HepG2 (cell line): ENCODE measurements around the gene TESK1. TPM values are rescaled to one million over a fixed set of nuclear protein-coding genes. Genes with fewer than 3 reads are reported as not detected.
A peak's percentile ranks its signal among the peaks of the same experiment; 100 is the strongest.

Experiments
- ATAC-seq: fragments of 200-7000 bp; cut with Tn5 transposase; 3 replicates; pipeline ENCODE4 v1.9.1; 2020; ENCODE audit warnings: mild to moderate bottlenecking, moderate library complexity
- BruUV-seq: library from RNA; stranded (reverse); fragments of 400-500 nt; replicated peaks from 2 replicates; lab custom pipeline; 2021; lab: Mats Ljungman, UMichigan
- CTCF ChIA-PET: fragments of 300-600 bp; formaldehyde crosslinking; extraction: SDS; loops from one replicate; lab custom pipeline; 2021; ENCODE audit warnings: low total read pairs, inconsistent platforms, low intra/inter-chr PET ratio; lab: Yijun Ruan, JAX
- POLR2A ChIA-PET: fragments of 350-600 bp; sonication (Branson Sonifier 250); formaldehyde crosslinking; loops from one replicate; lab custom pipeline; 2020; ENCODE audit warnings: antibody characterized with exemption, inconsistent platforms; lab: Yijun Ruan, JAX
- DNase-seq: peaks from one replicate; pipeline ENCODE4 v3.0.0-alpha.2; 2015; ENCODE audit warnings: low spot score
- FAIRE-seq: peaks from 3 replicates; lab custom pipeline; 2011; peaks lifted over from hg19 to GRCh38; lab: Jason Lieb, UNC
- H2AFZ ChIP-seq: one replicate; pipeline ENCODE4 v1.6.1; 2011; ENCODE audit warnings: low read length, inconsistent platforms
- H3K27ac ChIP-seq: fragments of 300-600 bp; 3 replicates; pipeline ENCODE4 v1.8.0; 2011; ENCODE audit warnings: mixed run types, mild to moderate bottlenecking, mixed read lengths, low read length, inconsistent platforms; ENCODE audit not compliant: insufficient read depth; ENCODE audit errors: extremely low read length
- H3K27me3 ChIP-seq, 2 experiments: fragments of 200-600 bp in 1 of 2; 2 replicates in 1 of 2; 3 replicates in 1 of 2; pipeline versions ENCODE4 v1.6.0 to v1.8.0; 2011; ENCODE audit warnings: low read length in 2 of 2, mild to moderate bottlenecking in 2 of 2, moderate library complexity in 2 of 2, inconsistent platforms in 1 of 2; ENCODE audit not compliant: insufficient read depth in 2 of 2, control insufficient read depth in 1 of 2
- H3K36me3 ChIP-seq, 2 experiments: fragments of 200-600 bp in 1 of 2; replicated peaks in 1 of 2; 2 replicates in 1 of 2; 3 replicates in 1 of 2; pipeline versions ENCODE4 v1.5.1 to v1.8.0; 2011; ENCODE audit warnings: low read length in 2 of 2, inconsistent platforms in 1 of 2; ENCODE audit not compliant: insufficient read depth in 2 of 2, control insufficient read depth in 1 of 2
- H3K4me1 ChIP-seq: 2 replicates; pipeline ENCODE4 v1.5.1; 2012; ENCODE audit warnings: low read length, inconsistent platforms; ENCODE audit not compliant: insufficient read depth
- H3K4me2 ChIP-seq: 2 replicates; pipeline ENCODE4 v1.6.0; 2011; ENCODE audit warnings: low read depth, low read length, inconsistent platforms
- H3K4me3 ChIP-seq, 3 experiments: fragments of 200-600 bp in 1 of 3; sonication (generic), shearing (Covaris generic) in 1 of 3; replicated peaks in 1 of 3; 2 replicates each; pipeline ENCODE4 v1.5.1; 2011 to 2016; ENCODE audit warnings: low read length in 3 of 3, inconsistent platforms in 2 of 3, low read depth in 2 of 3, mild to moderate bottlenecking in 2 of 3, control low read depth in 1 of 3, mixed read lengths in 1 of 3; ENCODE audit not compliant: insufficient read depth in 1 of 3
- H3K79me2 ChIP-seq: one replicate; pipeline ENCODE4 v1.6.1; 2011; ENCODE audit warnings: low read length, inconsistent platforms; ENCODE audit not compliant: insufficient read depth
- H3K9ac ChIP-seq: 2 replicates; pipeline ENCODE4 v1.6.0; 2011; ENCODE audit warnings: mild to moderate bottlenecking, low read depth, low read length, inconsistent platforms; ENCODE audit not compliant: insufficient read depth
- H3K9me3 ChIP-seq: 2 replicates; pipeline ENCODE4 v1.5.1; 2012; ENCODE audit warnings: mild to moderate bottlenecking, low read length
- H4K20me1 ChIP-seq: 2 replicates; pipeline ENCODE4 v1.6.0; 2011; ENCODE audit warnings: inconsistent platforms, mild to moderate bottlenecking, low read length, moderate library complexity; ENCODE audit not compliant: insufficient read depth
- HIVEP1 ChIP-seq: sonication (generic); formaldehyde crosslinking; IDR thresholded peaks from 2 replicates; pipeline ENCODE4 v1.4.0; 2020; ENCODE audit warnings: mild to moderate bottlenecking, missing genetic modification reagents
- PREB ChIP-seq: sonication (generic); formaldehyde crosslinking; IDR thresholded peaks from 2 replicates; pipeline ENCODE4 v1.4.0; 2020; ENCODE audit warnings: missing genetic modification reagents
- SAP130 ChIP-seq: IDR thresholded peaks from 2 replicates; pipeline ENCODE4 v1.6.1; 2016; ENCODE audit warnings: low read depth
- ZFY ChIP-seq: sonication (generic); formaldehyde crosslinking; IDR thresholded peaks from 2 replicates; pipeline ENCODE4 v1.4.0; 2020; ENCODE audit warnings: missing genetic modification reagents
- WGBS: methylation state at CpG from one replicate; pipeline ENCODE4 v1.1.6; 2017; ENCODE audit warnings: low lambda C conversion rate; 5-methylcytosine and 5-hydroxymethylcytosine counted together
- in situ Hi-C: cut with HindIII; loops from 2 replicates; pipeline ENCODE4 v1.10.0; 2017; ENCODE audit warnings: low pct_unique_long_range_greater_than_20kb; ENCODE audit not compliant: extremely low pct_ligation_motif_present
- intact Hi-C: fragments of 100-400 bp; cut with micrococcal nuclease; formaldehyde crosslinking; loops from one replicate; pipeline ENCODE4 v1.10.0; 2022; ENCODE audit not compliant: unreplicated experiment
- polyA plus RNA-seq, 8 experiments: library from polyadenylated mRNA; depleted of rRNA in 3 of 8; stranded (reverse) in 7 of 8; unstranded in 1 of 8; fragments of >200 nt; fragmentation: Illumina TruSeq in 4 of 8; extraction: Trizol in 4 of 8; gene quantifications; 2 replicates each; pipeline versions ENCODE4 v1.2.1 to v1.2.3, GENCODE V29; 2011 to 2016; ENCODE audit warnings: low read depth in 4 of 8, missing spikeins in 1 of 8, mixed read lengths in 1 of 8; ENCODE audit not compliant: insufficient read depth in 1 of 8
- total RNA-seq, 5 experiments: library from RNA; depleted of rRNA; stranded (reverse); fragments of >200 nt; fragmentation: Illumina TruSeq; extraction: Trizol; gene quantifications; 2 replicates each; pipeline ENCODE4 v1.2.3, GENCODE V29; 2016; ENCODE audit warnings: low read depth in 1 of 5
- TF ChIP-seq, protein P1 (sequence below), 2 experiments: fragments of 450-650 bp in 1 of 2; sonication (generic) in 1 of 2; formaldehyde crosslinking in 1 of 2; IDR thresholded peaks; 2 replicates each; pipeline versions ENCODE4 v1.6.1 to v1.8.0; 2016 to 2022; ENCODE audit warnings: antibody characterized with exemption in 1 of 2, mild to moderate bottlenecking in 1 of 2, missing genetic modification reagents in 1 of 2
- TF ChIP-seq, protein P2 (sequence below): sonication (generic); formaldehyde crosslinking; IDR thresholded peaks from 2 replicates; pipeline ENCODE4 v1.4.0; 2020; ENCODE audit warnings: mild to moderate bottlenecking, missing genetic modification reagents

TESK1 gene
- total and polyA plus RNA-seq, 2 of the 13 experiments (the other 11 are each of a cell fraction or from before 2014, with no cell fraction given): 7.3 to 13.6 TPM

DNA sequence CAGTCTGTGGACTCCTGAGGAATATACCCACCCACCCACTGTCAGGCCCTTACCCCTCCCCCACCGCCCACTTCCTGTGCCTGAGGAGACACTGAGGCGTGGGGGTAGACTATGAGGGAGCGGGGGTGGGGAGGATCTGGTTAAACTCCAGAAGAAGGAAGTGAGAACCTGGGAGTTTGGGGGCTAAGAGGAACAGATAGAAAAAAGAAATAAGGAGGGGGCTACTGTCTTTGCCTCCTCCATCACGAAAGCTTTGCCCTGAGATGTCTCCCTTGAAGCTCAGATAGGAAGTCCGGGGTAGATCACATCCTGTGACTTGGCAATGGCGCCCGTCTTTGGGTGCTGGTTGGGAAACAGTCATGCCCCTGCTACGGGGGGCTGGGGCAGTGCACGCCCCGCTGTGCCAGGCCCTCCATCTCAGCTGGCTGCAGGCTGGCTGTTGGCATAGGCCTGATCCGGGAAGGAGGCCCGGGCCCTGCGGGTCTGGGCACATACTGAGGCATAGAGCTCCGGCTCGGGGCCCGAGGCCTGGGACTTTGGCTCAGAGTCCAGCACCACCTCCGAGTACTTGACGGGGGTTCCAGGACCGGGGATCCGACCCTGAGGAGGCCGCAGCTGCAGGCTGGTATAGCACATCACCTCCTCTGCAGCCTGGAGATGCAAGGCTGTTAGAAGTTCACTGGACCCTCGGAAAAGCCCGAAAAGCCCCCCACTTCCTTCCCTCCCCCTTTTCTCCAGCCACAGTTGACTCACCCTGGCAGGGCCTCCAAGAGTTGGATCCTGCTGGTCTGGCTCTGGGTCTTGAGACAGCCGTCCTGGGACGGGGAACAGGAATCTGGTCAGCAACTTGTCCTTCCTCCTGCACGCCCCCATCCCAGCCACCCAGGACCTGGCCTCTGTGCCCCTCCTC lies 44.6 kb downstream of the TESK1 start:
- BruUV-seq: no TSS peak
- FAIRE-seq: no peak
- ChIA-PET CTCF (no interaction called here), POLR2A (interaction anchor here (1.0 to 5.4 kb wide), 4 partner anchors 7 to 165 kb away, joined by 3 to 41 read pairs (median 6); partner anchors contain the start of genes ARHGEF39, CCDC107, HINT2 and RMRP)
- H4K20me1 ChIP-seq: no peaks in the 10 kb centered on the region
- H3K27ac ChIP-seq: no peak overlapping the region
- no peak overlapping the region for H2AFZ ChIP-seq
- H3K27me3 ChIP-seq: peaks cover 2 to 22% of the 10 kb centered on the region in 2 experiments; a peak in 3 of 5 replicates
- peak overlapping the region; percentile 80 for H3K4me2 ChIP-seq
- H3K4me1 ChIP-seq: peaks cover 80% of the 10 kb centered on the region
- peak overlapping the region; percentile 15 to 63 (median 54); a peak in 5 of 6 replicates for H3K4me3 ChIP-seq
- ATAC-seq: no peak
- DNase-seq: no peak
- H3K9ac ChIP-seq: peak overlapping the region; percentile 17; the same call in 1 of the 2 replicates
- WGBS: 56% methylated on average over 9 of the region's 26 CpGs
- H3K9me3 ChIP-seq: no peaks in the 10 kb centered on the region
- in situ Hi-C loops: loop anchor here (10.0 kb wide), 1 partner anchor 535 kb away; the partner anchor contains the start of gene ATOSB
- H3K79me2 ChIP-seq: no peaks in the 10 kb centered on the region
- intact Hi-C loops: loop anchor here (10.0 kb wide), 2 partner anchors 45 to 235 kb away; no protein-coding TSS in a partner anchor
- H3K36me3 ChIP-seq: no peaks in the 10 kb centered on the region
- TF ChIP-seq HIVEP1 (CRISPR knock-in tag) (no peak), ZFY (CRISPR knock-in tag) (peak; percentile 41; the same call in 1 of the 2 replicates), SAP130 (CRISPR knock-in tag) (0 out of 2 replicates have a peak, but pooled peaks have one; percentile 7), PREB (CRISPR knock-in tag) (no peak)
- TF ChIP-seq, protein P1, sequence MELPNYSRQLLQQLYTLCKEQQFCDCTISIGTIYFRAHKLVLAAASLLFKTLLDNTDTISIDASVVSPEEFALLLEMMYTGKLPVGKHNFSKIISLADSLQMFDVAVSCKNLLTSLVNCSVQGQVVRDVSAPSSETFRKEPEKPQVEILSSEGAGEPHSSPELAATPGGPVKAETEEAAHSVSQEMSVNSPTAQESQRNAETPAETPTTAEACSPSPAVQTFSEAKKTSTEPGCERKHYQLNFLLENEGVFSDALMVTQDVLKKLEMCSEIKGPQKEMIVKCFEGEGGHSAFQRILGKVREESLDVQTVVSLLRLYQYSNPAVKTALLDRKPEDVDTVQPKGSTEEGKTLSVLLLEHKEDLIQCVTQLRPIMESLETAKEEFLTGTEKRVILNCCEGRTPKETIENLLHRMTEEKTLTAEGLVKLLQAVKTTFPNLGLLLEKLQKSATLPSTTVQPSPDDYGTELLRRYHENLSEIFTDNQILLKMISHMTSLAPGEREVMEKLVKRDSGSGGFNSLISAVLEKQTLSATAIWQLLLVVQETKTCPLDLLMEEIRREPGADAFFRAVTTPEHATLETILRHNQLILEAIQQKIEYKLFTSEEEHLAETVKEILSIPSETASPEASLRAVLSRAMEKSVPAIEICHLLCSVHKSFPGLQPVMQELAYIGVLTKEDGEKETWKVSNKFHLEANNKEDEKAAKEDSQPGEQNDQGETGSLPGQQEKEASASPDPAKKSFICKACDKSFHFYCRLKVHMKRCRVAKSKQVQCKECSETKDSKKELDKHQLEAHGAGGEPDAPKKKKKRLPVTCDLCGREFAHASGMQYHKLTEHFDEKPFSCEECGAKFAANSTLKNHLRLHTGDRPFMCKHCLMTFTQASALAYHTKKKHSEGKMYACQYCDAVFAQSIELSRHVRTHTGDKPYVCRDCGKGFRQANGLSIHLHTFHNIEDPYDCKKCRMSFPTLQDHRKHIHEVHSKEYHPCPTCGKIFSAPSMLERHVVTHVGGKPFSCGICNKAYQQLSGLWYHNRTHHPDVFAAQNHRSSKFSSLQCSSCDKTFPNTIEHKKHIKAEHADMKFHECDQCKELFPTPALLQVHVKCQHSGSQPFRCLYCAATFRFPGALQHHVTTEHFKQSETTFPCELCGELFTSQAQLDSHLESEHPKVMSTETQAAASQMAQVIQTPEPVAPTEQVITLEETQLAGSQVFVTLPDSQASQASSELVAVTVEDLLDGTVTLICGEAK (IDR thresholded peaks at IDR 0.05): no peak
- TF ChIP-seq, protein P1 (CRISPR knock-in tag; IDR thresholded peaks at IDR 0.05): 0 out of 2 replicates have a peak, but pooled peaks have one; percentile 11
- TF ChIP-seq, protein P2, sequence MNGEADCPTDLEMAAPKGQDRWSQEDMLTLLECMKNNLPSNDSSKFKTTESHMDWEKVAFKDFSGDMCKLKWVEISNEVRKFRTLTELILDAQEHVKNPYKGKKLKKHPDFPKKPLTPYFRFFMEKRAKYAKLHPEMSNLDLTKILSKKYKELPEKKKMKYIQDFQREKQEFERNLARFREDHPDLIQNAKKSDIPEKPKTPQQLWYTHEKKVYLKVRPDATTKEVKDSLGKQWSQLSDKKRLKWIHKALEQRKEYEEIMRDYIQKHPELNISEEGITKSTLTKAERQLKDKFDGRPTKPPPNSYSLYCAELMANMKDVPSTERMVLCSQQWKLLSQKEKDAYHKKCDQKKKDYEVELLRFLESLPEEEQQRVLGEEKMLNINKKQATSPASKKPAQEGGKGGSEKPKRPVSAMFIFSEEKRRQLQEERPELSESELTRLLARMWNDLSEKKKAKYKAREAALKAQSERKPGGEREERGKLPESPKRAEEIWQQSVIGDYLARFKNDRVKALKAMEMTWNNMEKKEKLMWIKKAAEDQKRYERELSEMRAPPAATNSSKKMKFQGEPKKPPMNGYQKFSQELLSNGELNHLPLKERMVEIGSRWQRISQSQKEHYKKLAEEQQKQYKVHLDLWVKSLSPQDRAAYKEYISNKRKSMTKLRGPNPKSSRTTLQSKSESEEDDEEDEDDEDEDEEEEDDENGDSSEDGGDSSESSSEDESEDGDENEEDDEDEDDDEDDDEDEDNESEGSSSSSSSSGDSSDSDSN (CRISPR knock-in tag): 0 out of 2 replicates have a peak, but pooled peaks have one; percentile 29
